H9 (cell line): ENCODE results near the gene MRPL39. TPM values are rescaled to one million over a fixed set of nuclear protein-coding genes. Genes with fewer than 3 reads are reported as not detected.

Source experiments
- DNase-seq: peaks from one replicate; pipeline ENCODE4 v3.0.0-alpha.2; 2017
- H2AFZ ChIP-seq: one replicate; pipeline ENCODE4 v1.6.1; 2013; ENCODE audit warnings: mild to moderate bottlenecking, low read length, control low read depth, moderate library complexity
- H2AK5ac ChIP-seq: 2 replicates; pipeline ENCODE4 v1.6.1; 2013; ENCODE audit warnings: low read length, control low read depth, mixed read lengths; ENCODE audit not compliant: insufficient read length
- H2BK120ac ChIP-seq: one replicate; pipeline ENCODE4 v1.6.1; 2013; ENCODE audit warnings: low read depth, mild to moderate bottlenecking, low read length, control low read depth, inconsistent platforms; ENCODE audit not compliant: poor library complexity, severe bottlenecking
- H2BK12ac ChIP-seq: 2 replicates; pipeline ENCODE4 v1.6.1; 2013; ENCODE audit warnings: low read length, control low read depth, mixed read lengths, low read depth; ENCODE audit not compliant: insufficient read length
- H2BK15ac ChIP-seq: 2 replicates; pipeline ENCODE4 v1.6.1; 2013; ENCODE audit warnings: low read depth, low read length, control low read depth
- H2BK20ac ChIP-seq: one replicate; pipeline ENCODE4 v1.6.1; 2013; ENCODE audit warnings: low read depth, mild to moderate bottlenecking, low read length, control low read depth, inconsistent platforms; ENCODE audit not compliant: poor library complexity, severe bottlenecking
- H2BK5ac ChIP-seq: 2 replicates; pipeline ENCODE4 v1.6.1; 2013; ENCODE audit warnings: low read length, control low read depth, mixed read lengths; ENCODE audit not compliant: insufficient read length
- H3K14ac ChIP-seq: 2 replicates; pipeline ENCODE4 v1.6.1; 2013; ENCODE audit warnings: low read length, control low read depth; ENCODE audit not compliant: insufficient read depth
- H3K18ac ChIP-seq: 2 replicates; pipeline ENCODE4 v1.6.1; 2013; ENCODE audit warnings: low read depth, mild to moderate bottlenecking, mixed read lengths, low read length, control low read depth; ENCODE audit not compliant: insufficient read length
- H3K23ac ChIP-seq: 2 replicates; pipeline ENCODE4 v1.6.1; 2013; ENCODE audit warnings: low read length, control low read depth, mixed read lengths, low read depth; ENCODE audit not compliant: insufficient read length
- H3K23me2 ChIP-seq: 2 replicates; pipeline ENCODE4 v1.6.1; 2013; ENCODE audit warnings: low read depth, mild to moderate bottlenecking, mixed read lengths, low read length, control low read depth; ENCODE audit not compliant: insufficient read length, poor library complexity, severe bottlenecking
- H3K27ac ChIP-seq: 2 replicates; pipeline ENCODE4 v1.5.1; 2013; ENCODE audit warnings: low read length, control low read depth, mixed read lengths, low read depth; ENCODE audit not compliant: insufficient read length
- H3K27me3 ChIP-seq: 2 replicates; pipeline ENCODE4 v1.6.1; 2013; ENCODE audit warnings: low read length, control low read depth, inconsistent platforms; ENCODE audit not compliant: insufficient read depth
- H3K4ac ChIP-seq: 2 replicates; pipeline ENCODE4 v1.6.1; 2013; ENCODE audit warnings: low read depth, mild to moderate bottlenecking, control low read depth, inconsistent platforms, low read length, moderate library complexity
- H3K4me1 ChIP-seq: 2 replicates; pipeline ENCODE4 v1.6.1; 2013; ENCODE audit warnings: low read length, control low read depth, inconsistent platforms; ENCODE audit not compliant: insufficient read depth
- H3K4me2 ChIP-seq: 2 replicates; pipeline ENCODE4 v1.6.1; 2013; ENCODE audit warnings: low read length, control low read depth, mixed read lengths; ENCODE audit not compliant: insufficient read length, insufficient read depth
- H3K56ac ChIP-seq: 2 replicates; pipeline ENCODE4 v1.6.1; 2013; ENCODE audit warnings: low read depth, mild to moderate bottlenecking, mixed read lengths, low read length, control low read depth; ENCODE audit not compliant: insufficient read length
- H3K79me1 ChIP-seq: 2 replicates; pipeline ENCODE4 v1.6.1; 2013; ENCODE audit warnings: low read depth, mild to moderate bottlenecking, moderate library complexity, low read length, control low read depth, inconsistent platforms; ENCODE audit not compliant: insufficient read depth, poor library complexity, severe bottlenecking
- H3K79me2 ChIP-seq: 2 replicates; pipeline ENCODE4 v1.6.1; 2013; ENCODE audit warnings: low read length, control low read depth, inconsistent platforms; ENCODE audit not compliant: insufficient read depth
- H3K9ac ChIP-seq: 2 replicates; pipeline ENCODE4 v1.6.1; 2013; ENCODE audit warnings: low read length, control low read depth, mixed read lengths; ENCODE audit not compliant: insufficient read length; ENCODE audit errors: extremely low read depth
- H3K9me3 ChIP-seq: one replicate; pipeline ENCODE4 v1.6.1; 2013; ENCODE audit warnings: low read depth, low read length, inconsistent platforms; ENCODE audit not compliant: control insufficient read depth
- H3T11ph ChIP-seq: one replicate; pipeline ENCODE4 v1.6.1; 2013; ENCODE audit warnings: mild to moderate bottlenecking, low read length, control low read depth, inconsistent platforms
- H4K20me1 ChIP-seq: one replicate; pipeline ENCODE4 v1.6.1; 2013; ENCODE audit not compliant: control insufficient read depth, insufficient read length, insufficient read depth
- H4K5ac ChIP-seq: 2 replicates; pipeline ENCODE4 v1.6.1; 2013; ENCODE audit warnings: low read depth, mild to moderate bottlenecking, mixed read lengths, low read length, control low read depth; ENCODE audit not compliant: insufficient read length
- H4K8ac ChIP-seq: replicated peaks from 2 replicates; pipeline ENCODE4 v1.6.1; 2013; ENCODE audit warnings: low read length, control low read depth, mixed read lengths, low read depth; ENCODE audit not compliant: insufficient read length
- H4K91ac ChIP-seq: 2 replicates; pipeline ENCODE4 v1.6.1; 2013; ENCODE audit warnings: low read depth, mild to moderate bottlenecking, moderate library complexity, mixed read lengths, low read length, control low read depth; ENCODE audit not compliant: insufficient read length
- H3K27ac Mint-ChIP-seq, 3 experiments: 2 replicates in 2 of 3; 3 replicates in 1 of 3; pipeline ENCODE4 v1.8.0; 2020 to 2021; ENCODE audit warnings: mixed read lengths in 3 of 3, mild to moderate bottlenecking in 1 of 3, moderate library complexity in 1 of 3
- H3K27me3 Mint-ChIP-seq: 2 replicates; pipeline ENCODE4 v1.8.0; 2021; ENCODE audit warnings: low read depth, mild to moderate bottlenecking, moderate library complexity, mixed read lengths
- H3K36me3 Mint-ChIP-seq, 3 experiments: 2 replicates in 2 of 3; 3 replicates in 1 of 3; pipeline ENCODE4 v1.8.0; 2020 to 2021; ENCODE audit warnings: low read depth in 3 of 3, mixed read lengths in 3 of 3; ENCODE audit not compliant: insufficient read depth in 1 of 3
- H3K4me1 Mint-ChIP-seq, 2 experiments: 2 replicates each; pipeline ENCODE4 v1.8.0; 2020; ENCODE audit warnings: mixed read lengths in 2 of 2
- H3K4me3 Mint-ChIP-seq, 2 experiments: 2 replicates in 1 of 2; 3 replicates in 1 of 2; pipeline ENCODE4 v1.8.0; 2020 to 2021; ENCODE audit warnings: mild to moderate bottlenecking in 2 of 2, mixed read lengths in 2 of 2, moderate library complexity in 1 of 2
- H3K9me3 Mint-ChIP-seq, 2 experiments: 2 replicates in 1 of 2; 3 replicates in 1 of 2; pipeline ENCODE4 v1.8.0; 2020; ENCODE audit warnings: mild to moderate bottlenecking in 2 of 2, mixed read lengths in 2 of 2, moderate library complexity in 1 of 2
- CTCF ChIP-seq: fragments of 200-600 bp; sonication (generic); conservative IDR thresholded peaks from 3 replicates; pipeline ENCODE4 v1.8.0; 2021; ENCODE audit warnings: antibody characterized with exemption, mild to moderate bottlenecking
- WGBS: extraction: QIAGEN DNeasy Blood & Tissue Kit; methylation state at CpG from one replicate; pipeline ENCODE4 v1.1.7; 2013; ENCODE audit warnings: missing lambda C conversion rate, low lambda C conversion rate, mixed read lengths; ENCODE audit not compliant: insufficient read length; ENCODE audit errors: extremely low coverage; 5-methylcytosine and 5-hydroxymethylcytosine counted together
- total RNA-seq: library from RNA; stranded (reverse); gene quantifications from 2 replicates; pipeline ENCODE4 v1.2.1, GENCODE V29; 2021

MRPL39 gene
- total RNA-seq, 1 experiment from 2014 or later = 58.8 TPM

GRCh38 chr21:25552856-25553255, 54.4 kb downstream of the MRPL39 start:
- Mint-ChIP-seq H3K36me3 (no peaks in the 10 kb centered on the region), H3K27ac (no peak overlapping the region), H3K27me3 (peaks cover 1% of the 10 kb centered on the region; the same call in 1 of the 2 replicates), H3K9me3 (no peaks in the 10 kb centered on the region), H3K4me1 (no peaks in the 10 kb centered on the region), H3K4me3 (no peak overlapping the region)
- Histone ChIP-seq H3K4me1 (no peaks in the 10 kb centered on the region), H4K8ac (no peak overlapping the region), H2BK15ac (no peak overlapping the region), H3K4me2 (no peak overlapping the region), H3K23me2 (no peaks in the 10 kb centered on the region), H4K20me1 (no peaks in the 10 kb centered on the region), H3K79me1 (no peaks in the 10 kb centered on the region), H3K9ac (no peak overlapping the region), H2BK12ac (no peak overlapping the region), H3T11ph (no peak overlapping the region), H2BK20ac (no peak overlapping the region), H3K4ac (no peak overlapping the region), H3K56ac (no peak overlapping the region), H3K27me3 (no peaks in the 10 kb centered on the region), H3K14ac (no peak overlapping the region), H3K27ac (no peak overlapping the region), H3K23ac (no peak overlapping the region), H2AK5ac (no peak overlapping the region), H4K91ac (no peak overlapping the region), H3K79me2 (no peaks in the 10 kb centered on the region), H3K9me3 (no peaks in the 10 kb centered on the region), H3K18ac (no peak overlapping the region), H2BK5ac (no peak overlapping the region), H4K5ac (no peak overlapping the region), H2BK120ac (no peak overlapping the region), H2AFZ (no peak overlapping the region)
- TF ChIP-seq CTCF = no peak
- no peak for DNase-seq
- no CpG with 5 or more reads among the region's 5 CpGs for WGBS
